ENCODE results near the gene TAS1R3.

Gene TAS1R3

DNA sequence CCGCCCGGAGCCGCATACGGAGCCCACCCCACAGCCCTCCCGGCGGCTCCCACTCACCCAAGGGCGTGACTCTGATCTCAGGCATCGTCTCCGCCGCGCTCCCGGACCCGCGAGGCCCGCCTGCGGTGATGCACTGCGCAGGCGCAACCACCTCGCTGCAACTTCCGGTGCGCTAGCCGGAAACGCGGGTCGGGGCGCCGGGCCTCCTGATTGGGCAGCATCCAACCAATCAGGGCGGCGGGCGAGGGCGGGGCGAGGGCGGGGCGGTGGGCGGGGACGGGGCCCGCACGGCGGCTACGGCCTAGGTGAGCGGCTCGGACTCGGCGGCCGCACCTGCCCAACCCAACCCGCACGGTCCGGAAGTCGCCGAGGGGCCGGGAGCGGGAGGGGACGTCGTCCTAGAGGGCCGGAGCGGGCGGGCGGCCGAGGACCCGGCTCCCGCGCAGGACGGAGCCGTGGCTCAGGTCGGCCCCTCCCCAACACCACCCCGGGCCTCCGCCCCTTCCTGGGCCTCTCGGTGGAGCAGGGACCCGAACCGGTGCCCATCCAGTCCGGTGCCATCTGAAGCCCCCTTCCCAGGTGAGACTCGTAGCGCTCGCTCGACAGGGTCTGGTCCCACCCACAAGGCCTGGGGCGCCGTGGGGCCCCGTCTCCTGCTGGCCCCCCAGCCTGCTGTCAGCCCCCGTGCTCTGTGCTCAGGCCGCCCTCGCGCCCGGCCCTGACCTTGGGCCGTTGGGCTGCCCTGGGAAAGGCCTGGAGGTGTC lies 6.4 kb upstream of the TAS1R3 start, which contains the start of the genes CPTP and INTS11:
CPTP (plus strand) TSS at position 279 of the 764 bp plus-strand sequence. CDS start 2,109 bp downstream, outside the sequence.
INTS11 (minus strand) TSS at position 137 of the 764 bp plus-strand sequence; CDS start at position 85, 52 bp downstream.
- Histone ChIP-seq H3K27ac (ENCODE audit: low read depth, low read length) (peak within 1 kb of the TSS; percentile 81), H3K4me1 (ENCODE audit: control insufficient read depth in 1 of 2, insufficient read depth in 2 of 2, low read length in 2 of 2) (peaks cover 18 to 31% of the 10 kb centered on the region in 2 donors)

DNA sequence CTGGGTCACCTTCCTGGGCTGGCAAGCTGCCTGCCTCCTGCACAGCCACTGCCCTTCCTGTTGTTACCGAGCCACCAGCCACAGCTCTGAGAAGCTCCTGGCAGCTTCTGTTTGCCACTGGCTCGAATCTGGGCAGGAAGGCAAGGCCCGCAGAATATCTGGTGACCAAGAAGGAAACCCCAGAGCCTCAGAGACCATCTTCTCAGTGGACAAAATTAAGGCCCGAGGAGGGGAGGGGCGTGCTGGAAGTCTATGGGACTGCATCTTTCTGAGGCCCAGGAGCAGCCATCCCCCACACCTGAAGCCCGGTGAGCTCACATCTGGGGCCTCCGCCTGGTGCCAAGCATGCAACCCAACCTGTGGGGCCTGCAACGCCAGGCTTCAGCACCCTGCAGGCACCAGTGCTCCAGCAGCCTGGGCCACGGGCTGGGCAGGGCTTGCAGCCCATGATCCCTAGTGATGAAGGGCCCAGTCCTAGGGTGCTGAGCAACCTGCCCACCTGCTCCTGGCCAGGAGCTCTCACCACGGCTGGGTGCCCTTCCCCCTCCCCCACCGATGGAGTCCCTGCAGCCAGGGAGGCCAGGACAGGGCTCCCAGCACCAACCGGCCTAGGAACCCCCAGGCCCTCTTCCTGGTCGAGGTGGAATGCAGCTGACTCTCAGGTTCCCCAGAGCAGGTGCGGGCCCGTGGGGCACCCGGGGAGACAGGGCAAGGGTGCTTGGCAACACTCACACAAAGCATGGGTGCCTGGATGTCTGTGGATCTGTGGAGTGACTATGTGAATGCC lies 5.6 kb upstream of the TAS1R3 start:
- Histone ChIP-seq H3K4me3 (ENCODE audit: low read depth in 1 of 2, low read length in 2 of 2) (peak overlapping the region; percentile 79 to 87), H3K9me3 (ENCODE audit: control insufficient read depth in 1 of 2, low read length in 2 of 2) (no peaks in the 10 kb centered on the region), H3K27ac (ENCODE audit: low read depth, low read length) (peak overlapping the region; percentile 81), H3K9ac (ENCODE audit: low read depth in 1 of 2, low read length in 2 of 2) (peak overlapping the region; percentile 80 to 95), H3K27me3 (ENCODE audit: control insufficient read depth in 1 of 2, insufficient read depth in 2 of 2, low read length in 2 of 2) (peaks cover 0 to 1% of the 10 kb centered on the region in 2 donors), H3K4me1 (ENCODE audit: control insufficient read depth in 1 of 2, insufficient read depth in 2 of 2, low read length in 2 of 2) (peaks cover 18 to 36% of the 10 kb centered on the region in 2 donors), H3K36me3 (ENCODE audit: control insufficient read depth in 1 of 2, insufficient read depth in 2 of 2, low read length in 2 of 2) (peaks cover 4 to 38% of the 10 kb centered on the region in 2 donors)

More for the DNA sequence above, 6.4 kb upstream of the TAS1R3 start, which contains the start of the genes CPTP and INTS11:
- H3K4me3 ChIP-seq (ENCODE audit: low read depth in 1 of 2, low read length in 2 of 2), result peak within 1 kb of the TSS; percentile 79 to 87
- no peaks in the 10 kb centered on the region for H3K27me3 ChIP-seq (ENCODE audit: control insufficient read depth in 1 of 2, insufficient read depth in 2 of 2, low read length in 2 of 2)
- no peaks in the 10 kb centered on the region for H3K9me3 ChIP-seq (ENCODE audit: control insufficient read depth in 1 of 2, low read length in 2 of 2)
- H3K36me3 ChIP-seq (ENCODE audit: control insufficient read depth in 1 of 2, insufficient read depth in 2 of 2, low read length in 2 of 2), result peaks cover 8 to 40% of the 10 kb centered on the region in 2 donors
- H3K9ac ChIP-seq (ENCODE audit: low read depth in 1 of 2, low read length in 2 of 2), result peak within 1 kb of the TSS; percentile 80 to 95

DNA sequence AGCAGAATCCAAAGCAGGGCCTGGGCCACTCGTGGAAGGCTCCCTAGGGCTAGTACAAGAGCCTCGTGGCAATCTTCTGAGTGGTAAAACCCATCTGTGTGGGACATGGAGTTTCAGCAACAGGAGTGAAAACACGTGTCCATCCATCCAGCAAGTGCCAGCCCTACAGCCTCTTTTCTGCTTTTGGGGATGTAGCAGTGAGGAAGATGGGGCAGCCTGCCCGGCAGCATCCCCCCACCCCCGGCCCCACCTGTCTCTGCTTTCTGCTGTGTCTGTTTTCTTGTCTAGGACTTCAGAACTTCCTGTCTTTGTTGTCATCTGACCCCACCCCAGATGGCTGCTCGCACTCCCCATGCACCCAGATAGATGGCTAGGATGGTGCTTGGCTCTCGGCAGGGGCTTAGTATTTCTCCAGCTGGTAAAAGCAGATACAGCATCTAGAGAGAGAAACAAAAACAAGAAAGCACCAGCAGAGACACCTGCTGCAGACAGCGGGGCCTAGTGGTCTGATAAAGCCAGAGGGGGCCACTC lies 4.9 kb upstream of the TAS1R3 start:
- no peaks in the 10 kb centered on the region for H3K9me3 ChIP-seq (ENCODE audit: control insufficient read depth in 1 of 2, low read length in 2 of 2)
- peaks cover 18 to 37% of the 10 kb centered on the region in 2 donors for H3K4me1 ChIP-seq (ENCODE audit: control insufficient read depth in 1 of 2, insufficient read depth in 2 of 2, low read length in 2 of 2)
- H3K4me3 ChIP-seq (ENCODE audit: low read depth in 1 of 2, low read length in 2 of 2), result peak overlapping the region; percentile 79 to 87
- no peak overlapping the region for H3K27ac ChIP-seq (ENCODE audit: low read depth, low read length)
- peak overlapping the region; percentile 80 to 95 for H3K9ac ChIP-seq (ENCODE audit: low read depth in 1 of 2, low read length in 2 of 2)
- peaks cover 4 to 38% of the 10 kb centered on the region in 2 donors for H3K36me3 ChIP-seq (ENCODE audit: control insufficient read depth in 1 of 2, insufficient read depth in 2 of 2, low read length in 2 of 2)
- peaks cover 0 to 8% of the 10 kb centered on the region in 2 donors for H3K27me3 ChIP-seq (ENCODE audit: control insufficient read depth in 1 of 2, insufficient read depth in 2 of 2, low read length in 2 of 2)

DNA sequence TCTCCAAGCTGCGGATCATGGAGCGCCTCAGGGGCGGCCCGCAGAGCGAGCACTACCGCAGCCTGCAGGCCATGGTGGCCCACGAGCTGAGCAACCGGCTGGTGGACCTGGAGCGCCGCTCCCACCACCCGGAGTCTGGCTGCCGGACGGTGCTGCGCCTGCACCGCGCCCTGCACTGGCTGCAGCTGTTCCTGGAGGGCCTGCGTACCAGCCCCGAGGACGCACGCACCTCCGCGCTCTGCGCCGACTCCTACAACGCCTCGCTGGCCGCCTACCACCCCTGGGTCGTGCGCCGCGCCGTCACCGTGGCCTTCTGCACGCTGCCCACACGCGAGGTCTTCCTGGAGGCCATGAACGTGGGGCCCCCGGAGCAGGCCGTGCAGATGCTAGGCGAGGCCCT lies 3.8 kb upstream of the TAS1R3 start:
- Histone ChIP-seq H3K4me3 (ENCODE audit: low read depth in 1 of 2, low read length in 2 of 2) (no peak overlapping the region), H3K4me1 (ENCODE audit: control insufficient read depth in 1 of 2, insufficient read depth in 2 of 2, low read length in 2 of 2) (peaks cover 18 to 44% of the 10 kb centered on the region in 2 donors), H3K9ac (ENCODE audit: low read depth in 1 of 2, low read length in 2 of 2) (no peak overlapping the region), H3K9me3 (ENCODE audit: control insufficient read depth in 1 of 2, low read length in 2 of 2) (no peaks in the 10 kb centered on the region), H3K27me3 (ENCODE audit: control insufficient read depth in 1 of 2, insufficient read depth in 2 of 2, low read length in 2 of 2) (peaks cover 0 to 18% of the 10 kb centered on the region in 2 donors), H3K36me3 (ENCODE audit: control insufficient read depth in 1 of 2, insufficient read depth in 2 of 2, low read length in 2 of 2) (peaks cover 4 to 33% of the 10 kb centered on the region in 2 donors), H3K27ac (ENCODE audit: low read depth, low read length) (no peak overlapping the region)

DNA sequence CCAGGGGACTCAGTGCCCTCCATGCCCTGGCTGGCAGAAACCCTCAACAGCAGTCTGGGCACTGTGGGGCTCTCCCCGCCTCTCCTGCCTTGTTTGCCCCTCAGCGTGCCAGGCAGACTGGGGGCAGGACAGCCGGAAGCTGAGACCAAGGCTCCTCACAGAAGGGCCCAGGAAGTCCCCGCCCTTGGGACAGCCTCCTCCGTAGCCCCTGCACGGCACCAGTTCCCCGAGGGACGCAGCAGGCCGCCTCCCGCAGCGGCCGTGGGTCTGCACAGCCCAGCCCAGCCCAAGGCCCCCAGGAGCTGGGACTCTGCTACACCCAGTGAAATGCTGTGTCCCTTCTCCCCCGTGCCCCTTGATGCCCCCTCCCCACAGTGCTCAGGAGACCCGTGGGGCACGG lies 2.8 kb upstream of the TAS1R3 start:
- Histone ChIP-seq H3K27me3 (ENCODE audit: control insufficient read depth in 1 of 2, insufficient read depth in 2 of 2, low read length in 2 of 2) (peaks cover 0 to 26% of the 10 kb centered on the region in 2 donors), H3K36me3 (ENCODE audit: control insufficient read depth in 1 of 2, insufficient read depth in 2 of 2, low read length in 2 of 2) (peaks cover 4 to 33% of the 10 kb centered on the region in 2 donors), H3K4me1 (ENCODE audit: control insufficient read depth in 1 of 2, insufficient read depth in 2 of 2, low read length in 2 of 2) (peaks cover 22 to 48% of the 10 kb centered on the region in 2 donors), H3K4me3 (ENCODE audit: low read depth in 1 of 2, low read length in 2 of 2) (no peak overlapping the region), H3K9me3 (ENCODE audit: control insufficient read depth in 1 of 2, low read length in 2 of 2) (no peaks in the 10 kb centered on the region), H3K9ac (ENCODE audit: low read depth in 1 of 2, low read length in 2 of 2) (no peak overlapping the region), H3K27ac (ENCODE audit: low read depth, low read length) (no peak overlapping the region)

DNA sequence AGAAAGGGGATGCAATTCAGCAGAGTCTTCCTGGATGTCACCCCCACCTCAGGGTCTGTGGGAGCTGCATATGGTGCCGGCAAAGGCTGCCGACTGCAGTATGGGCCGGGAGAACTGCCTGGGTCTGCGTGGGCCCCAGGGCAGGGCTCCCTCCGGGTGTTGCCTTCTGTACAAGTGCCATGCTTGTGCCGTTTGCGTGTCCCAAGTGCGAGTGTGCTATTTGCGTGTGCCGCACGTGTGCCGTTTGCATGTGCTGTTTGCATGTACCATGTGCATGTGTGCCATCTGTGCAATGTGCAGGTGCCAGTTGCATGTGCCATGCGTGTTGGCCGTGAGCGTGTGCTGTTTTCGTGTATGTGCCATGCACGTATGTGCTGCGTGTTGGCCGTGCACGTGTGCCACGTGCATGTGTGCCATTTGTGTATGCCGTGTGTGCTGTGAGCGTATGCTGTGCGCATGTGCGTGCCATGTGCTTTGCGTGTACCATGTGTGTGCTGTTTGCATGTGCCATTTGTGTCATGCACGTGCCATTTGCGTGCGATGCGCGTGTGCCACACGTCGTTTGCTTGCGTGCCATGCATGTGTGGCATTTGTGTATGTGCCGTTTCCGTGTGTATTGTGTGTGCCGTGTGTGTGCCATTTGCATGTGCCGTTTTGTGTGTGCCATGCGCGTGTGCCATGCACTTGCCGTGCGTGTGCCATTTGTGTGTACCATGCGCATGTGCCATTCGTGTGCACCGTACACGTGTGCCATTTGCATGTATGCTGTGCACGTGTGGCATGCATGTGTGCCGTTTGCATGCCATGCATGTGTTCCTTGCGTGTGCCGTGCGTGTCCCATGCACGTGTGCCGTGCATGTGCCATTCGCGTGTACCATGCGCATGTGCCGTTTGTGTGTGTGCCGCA lies 1.5 kb upstream of the TAS1R3 start:
- Histone ChIP-seq H3K4me1 (ENCODE audit: control insufficient read depth in 1 of 2, insufficient read depth in 2 of 2, low read length in 2 of 2) (peaks cover 23 to 45% of the 10 kb centered on the region in 2 donors), H3K9ac (ENCODE audit: low read depth in 1 of 2, low read length in 2 of 2) (no peak overlapping the region), H3K9me3 (ENCODE audit: control insufficient read depth in 1 of 2, low read length in 2 of 2) (no peaks in the 10 kb centered on the region), H3K27ac (ENCODE audit: low read depth, low read length) (no peak overlapping the region), H3K4me3 (ENCODE audit: low read depth in 1 of 2, low read length in 2 of 2) (no peak overlapping the region), H3K36me3 (ENCODE audit: control insufficient read depth in 1 of 2, insufficient read depth in 2 of 2, low read length in 2 of 2) (peaks cover 4 to 33% of the 10 kb centered on the region in 2 donors), H3K27me3 (ENCODE audit: control insufficient read depth in 1 of 2, insufficient read depth in 2 of 2, low read length in 2 of 2) (peaks cover 0 to 35% of the 10 kb centered on the region in 2 donors)

DNA sequence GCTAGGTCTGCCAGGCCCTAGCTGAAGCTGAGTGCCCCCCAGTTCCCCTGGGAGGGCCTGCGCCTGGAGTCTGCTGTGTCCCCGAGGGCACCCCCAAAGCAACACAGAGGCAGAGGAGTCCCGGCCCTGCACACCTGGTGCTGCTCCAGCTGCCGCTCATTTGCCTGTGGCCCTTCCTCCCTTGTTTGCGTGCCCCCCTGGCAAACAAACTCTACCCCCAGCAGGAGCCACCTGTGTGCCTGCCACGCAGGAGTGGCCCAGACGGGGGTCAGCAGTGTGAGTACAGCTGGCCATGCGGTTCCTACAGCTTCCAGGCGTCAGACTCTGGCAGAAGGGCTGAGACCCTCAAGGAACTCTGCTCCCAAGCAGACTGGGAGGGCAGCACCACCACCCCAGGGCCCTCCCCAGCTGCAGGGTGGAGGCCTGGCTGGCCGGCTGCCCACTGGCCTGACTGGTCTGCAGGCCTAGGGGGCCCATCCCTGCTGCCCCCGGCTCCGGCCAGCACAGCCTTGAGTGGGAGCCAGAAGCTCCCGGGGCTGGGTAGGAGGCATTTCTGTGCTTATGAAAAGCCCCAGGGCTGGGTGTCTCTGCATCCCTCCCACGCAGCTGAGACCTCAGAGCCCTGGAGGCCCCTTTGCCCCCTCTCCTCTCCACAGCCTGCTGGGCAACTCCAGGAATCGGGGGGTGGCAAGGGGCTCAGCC lies 563 bp upstream of the TAS1R3 start:
- Histone ChIP-seq H3K4me1 (ENCODE audit: control insufficient read depth in 1 of 2, insufficient read depth in 2 of 2, low read length in 2 of 2) (peaks cover 21 to 39% of the 10 kb centered on the region in 2 donors), H3K4me3 (ENCODE audit: low read depth in 1 of 2, low read length in 2 of 2) (no peak overlapping the region), H3K27me3 (ENCODE audit: control insufficient read depth in 1 of 2, insufficient read depth in 2 of 2, low read length in 2 of 2) (peaks cover 0 to 35% of the 10 kb centered on the region in 2 donors), H3K9me3 (ENCODE audit: control insufficient read depth in 1 of 2, low read length in 2 of 2) (no peaks in the 10 kb centered on the region), H3K36me3 (ENCODE audit: control insufficient read depth in 1 of 2, insufficient read depth in 2 of 2, low read length in 2 of 2) (peaks cover 4 to 33% of the 10 kb centered on the region in 2 donors), H3K27ac (ENCODE audit: low read depth, low read length) (no peak overlapping the region), H3K9ac (ENCODE audit: low read depth in 1 of 2, low read length in 2 of 2) (no peak overlapping the region)

DNA sequence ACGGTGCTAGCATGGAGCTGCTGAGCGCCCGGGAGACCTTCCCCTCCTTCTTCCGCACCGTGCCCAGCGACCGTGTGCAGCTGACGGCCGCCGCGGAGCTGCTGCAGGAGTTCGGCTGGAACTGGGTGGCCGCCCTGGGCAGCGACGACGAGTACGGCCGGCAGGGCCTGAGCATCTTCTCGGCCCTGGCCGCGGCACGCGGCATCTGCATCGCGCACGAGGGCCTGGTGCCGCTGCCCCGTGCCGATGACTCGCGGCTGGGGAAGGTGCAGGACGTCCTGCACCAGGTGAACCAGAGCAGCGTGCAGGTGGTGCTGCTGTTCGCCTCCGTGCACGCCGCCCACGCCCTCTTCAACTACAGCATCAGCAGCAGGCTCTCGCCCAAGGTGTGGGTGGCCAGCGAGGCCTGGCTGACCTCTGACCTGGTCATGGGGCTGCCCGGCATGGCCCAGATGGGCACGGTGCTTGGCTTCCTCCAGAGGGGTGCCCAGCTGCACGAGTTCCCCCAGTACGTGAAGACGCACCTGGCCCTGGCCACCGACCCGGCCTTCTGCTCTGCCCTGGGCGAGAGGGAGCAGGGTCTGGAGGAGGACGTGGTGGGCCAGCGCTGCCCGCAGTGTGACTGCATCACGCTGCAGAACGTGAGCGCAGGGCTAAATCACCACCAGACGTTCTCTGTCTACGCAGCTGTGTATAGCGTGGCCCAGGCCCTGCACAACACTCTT lies 1.1 kb downstream of the TAS1R3 start:
- Histone ChIP-seq H3K4me1 (ENCODE audit: control insufficient read depth in 1 of 2, insufficient read depth in 2 of 2, low read length in 2 of 2) (peaks cover 10 to 28% of the 10 kb centered on the region in 2 donors), H3K4me3 (ENCODE audit: low read depth in 1 of 2, low read length in 2 of 2) (no peak overlapping the region), H3K9ac (ENCODE audit: low read depth in 1 of 2, low read length in 2 of 2) (no peak overlapping the region), H3K27ac (ENCODE audit: low read depth, low read length) (no peak overlapping the region), H3K27me3 (ENCODE audit: control insufficient read depth in 1 of 2, insufficient read depth in 2 of 2, low read length in 2 of 2) (peaks cover 0 to 35% of the 10 kb centered on the region in 2 donors), H3K36me3 (ENCODE audit: control insufficient read depth in 1 of 2, insufficient read depth in 2 of 2, low read length in 2 of 2) (peaks cover 0 to 24% of the 10 kb centered on the region in 2 donors), H3K9me3 (ENCODE audit: control insufficient read depth in 1 of 2, low read length in 2 of 2) (no peaks in the 10 kb centered on the region)

Data from duodenal mucosa (tissue), 2 donors.